Measurements from ENCODE around the gene RUNX2. TPM values are rescaled to one million over a fixed set of nuclear protein-coding genes. Genes with fewer than 3 reads are reported as not detected.

Gene RUNX2
- total and polyA plus RNA-seq, 2 donors (not counting 1 experiment from before 2014, with no cell fraction given): 1.3 to 2.4 TPM

GRCh38 chr6:45426251-45426650 lies 98.1 kb downstream of the RUNX2 start:
- Mint-ChIP-seq H3K4me3 (no peak overlapping the region), H3K27ac (no peak overlapping the region)
- CTCF ChIA-PET: interaction anchor here (1.9 kb wide), 1 partner anchor 289 kb away, joined by 6 read pairs; no protein-coding TSS in a partner anchor

GRCh38 chr6:45427726-45428125 lies 99.6 kb downstream of the RUNX2 start:
- Mint-ChIP-seq H3K9me3 (ENCODE audit: insufficient read depth) (no peaks in the 10 kb centered on the region), H3K27ac (no peak overlapping the region), H3K27me3 (peaks cover 15% of the 10 kb centered on the region), H3K4me1 (peaks cover 29% of the 10 kb centered on the region), H3K4me3 (no peak overlapping the region)
- no peak overlapping the region for H2AFZ ChIP-seq (ENCODE audit: insufficient read depth, low read depth, low read length, poor library complexity, severe bottlenecking)
- DNase-seq: no peak
- no peak overlapping the region for H3K9ac ChIP-seq (ENCODE audit: low read length)
- ChIA-PET CTCF (no interaction called here), POLR2A (no interaction called here)
- peaks cover 0 to 23% (median 11%) of the 10 kb centered on the region in 4 experiments for H3K27me3 ChIP-seq (replicated peaks in 1 of 4; ENCODE audit: control extremely low read depth in 1 of 4, control insufficient read depth in 3 of 4, insufficient read depth in 4 of 4, low read length in 3 of 4)
- no peak overlapping the region for H3K27ac ChIP-seq (ENCODE audit: low read length in 2 of 2)
- TF ChIP-seq CTCF (IDR thresholded peaks at IDR 0.05): no peak
- TF ChIP-seq EZH2 (IDR thresholded peaks at IDR 0.05; ENCODE audit: borderline replicate concordance, insufficient read depth, low read depth, low read length, poor library complexity, severe bottlenecking): no peak
- H3K4me2 ChIP-seq (replicated peaks; ENCODE audit: low read depth, low read length, poor library complexity, severe bottlenecking): no peak overlapping the region
- no CpG with 5 or more reads among the region's 2 CpGs for WGBS (ENCODE audit: insufficient coverage)
- no peak for ATAC-seq (ENCODE audit: low read depth)
- no peaks in the 10 kb centered on the region for H3K36me3 ChIP-seq (replicated peaks in 1 of 2; ENCODE audit: control extremely low read depth in 1 of 2, control insufficient read depth in 1 of 2, extremely low read depth in 1 of 2, insufficient read depth in 2 of 2, low read length in 1 of 2)
- peaks cover 0 to 7% (median 0%) of the 10 kb centered on the region in 3 donors for H3K9me3 ChIP-seq (ENCODE audit: control extremely low read depth in 1 of 3, control insufficient read depth in 2 of 3, insufficient read depth in 1 of 3, low read length in 2 of 3)
- peaks cover 22 to 23% of the 10 kb centered on the region in 2 donors for H3K4me1 ChIP-seq (ENCODE audit: control insufficient read depth in 2 of 2, insufficient read depth in 2 of 2, low read length in 2 of 2)
- H3K79me2 ChIP-seq (ENCODE audit: control insufficient read depth, insufficient read depth, low read length): no peaks in the 10 kb centered on the region
- intact Hi-C loops (cut with micrococcal nuclease): no loop called here
- H4K20me1 ChIP-seq (ENCODE audit: control insufficient read depth, insufficient read depth, low read length, poor library complexity, severe bottlenecking): no peaks in the 10 kb centered on the region
- H3K4me3 ChIP-seq (ENCODE audit: control extremely low read depth in 1 of 5, extremely low read depth in 1 of 5, insufficient read depth in 1 of 5, low read depth in 2 of 5, low read length in 4 of 5): no peak overlapping the region

More at GRCh38 chr6:45426251-45426650, 98.1 kb downstream of the RUNX2 start:
- Mint-ChIP-seq H3K27me3 (peaks cover 12% of the 10 kb centered on the region), H3K4me1 (peaks cover 32% of the 10 kb centered on the region), H3K9me3 (ENCODE audit: insufficient read depth) (no peaks in the 10 kb centered on the region)
- peaks cover 23 to 30% of the 10 kb centered on the region in 2 donors for H3K4me1 ChIP-seq (ENCODE audit: control insufficient read depth in 2 of 2, insufficient read depth in 2 of 2, low read length in 2 of 2)
- ATAC-seq (ENCODE audit: low read depth): no peak
- no peak overlapping the region for H3K4me2 ChIP-seq (replicated peaks; ENCODE audit: low read depth, low read length, poor library complexity, severe bottlenecking)
- peaks cover 0 to 7% (median 0%) of the 10 kb centered on the region in 3 donors for H3K9me3 ChIP-seq (ENCODE audit: control extremely low read depth in 1 of 3, control insufficient read depth in 2 of 3, insufficient read depth in 1 of 3, low read length in 2 of 3)
- H3K36me3 ChIP-seq (replicated peaks in 1 of 2; ENCODE audit: control extremely low read depth in 1 of 2, control insufficient read depth in 1 of 2, extremely low read depth in 1 of 2, insufficient read depth in 2 of 2, low read length in 1 of 2): no peaks in the 10 kb centered on the region
- TF ChIP-seq CTCF (IDR thresholded peaks at IDR 0.05) (no peak), EZH2 (IDR thresholded peaks at IDR 0.05; ENCODE audit: borderline replicate concordance, insufficient read depth, low read depth, low read length, poor library complexity, severe bottlenecking) (no peak)
- POLR2A ChIA-PET: no interaction called here
- H3K79me2 ChIP-seq (ENCODE audit: control insufficient read depth, insufficient read depth, low read length): no peaks in the 10 kb centered on the region
- no peak for DNase-seq
- intact Hi-C loops (cut with micrococcal nuclease): no loop called here
- no peak overlapping the region for H3K4me3 ChIP-seq (ENCODE audit: control extremely low read depth in 1 of 5, extremely low read depth in 1 of 5, insufficient read depth in 1 of 5, low read depth in 2 of 5, low read length in 4 of 5)
- H3K9ac ChIP-seq (ENCODE audit: low read length): no peak overlapping the region
- no peaks in the 10 kb centered on the region for H4K20me1 ChIP-seq (ENCODE audit: control insufficient read depth, insufficient read depth, low read length, poor library complexity, severe bottlenecking)
- no peak overlapping the region for H2AFZ ChIP-seq (ENCODE audit: insufficient read depth, low read depth, low read length, poor library complexity, severe bottlenecking)
- WGBS (ENCODE audit: insufficient coverage): 93% methylated on average over 2 of the region's 4 CpGs
- H3K27me3 ChIP-seq (replicated peaks in 1 of 4; ENCODE audit: control extremely low read depth in 1 of 4, control insufficient read depth in 3 of 4, insufficient read depth in 4 of 4, low read length in 3 of 4): peaks cover 0 to 29% (median 17%) of the 10 kb centered on the region in 4 experiments
- no peak overlapping the region for H3K27ac ChIP-seq (ENCODE audit: low read length in 2 of 2)
